ENCODE results near the gene TMEM100.

GRCh38 chr17:55763856-55764255 is 41.2 kb upstream of the TMEM100 start:
- TF ChIP-seq POLR2A (IDR thresholded peaks at IDR 0.05), result no peak
- TF ChIP-seq CTCF (IDR thresholded peaks at IDR 0.05), result no peak

All from lower leg skin (tissue), 3 donors.